CD4-positive, alpha-beta T cell treated with Interleukin-6 for 4 hours (primary cell): ENCODE data around the gene ADAMTS19.
"Not testable (repeated sequence)": the region's sequence is repeated elsewhere in the genome, so short reads cannot be mapped to it uniquely, and the experiment has no call there.

Experiments used
- DNase-seq: peaks from one replicate; pipeline ENCODE4 v3.0.0-alpha.2; 2020; ENCODE audit warnings: mixed read lengths

The ADAMTS19 gene, protein sequence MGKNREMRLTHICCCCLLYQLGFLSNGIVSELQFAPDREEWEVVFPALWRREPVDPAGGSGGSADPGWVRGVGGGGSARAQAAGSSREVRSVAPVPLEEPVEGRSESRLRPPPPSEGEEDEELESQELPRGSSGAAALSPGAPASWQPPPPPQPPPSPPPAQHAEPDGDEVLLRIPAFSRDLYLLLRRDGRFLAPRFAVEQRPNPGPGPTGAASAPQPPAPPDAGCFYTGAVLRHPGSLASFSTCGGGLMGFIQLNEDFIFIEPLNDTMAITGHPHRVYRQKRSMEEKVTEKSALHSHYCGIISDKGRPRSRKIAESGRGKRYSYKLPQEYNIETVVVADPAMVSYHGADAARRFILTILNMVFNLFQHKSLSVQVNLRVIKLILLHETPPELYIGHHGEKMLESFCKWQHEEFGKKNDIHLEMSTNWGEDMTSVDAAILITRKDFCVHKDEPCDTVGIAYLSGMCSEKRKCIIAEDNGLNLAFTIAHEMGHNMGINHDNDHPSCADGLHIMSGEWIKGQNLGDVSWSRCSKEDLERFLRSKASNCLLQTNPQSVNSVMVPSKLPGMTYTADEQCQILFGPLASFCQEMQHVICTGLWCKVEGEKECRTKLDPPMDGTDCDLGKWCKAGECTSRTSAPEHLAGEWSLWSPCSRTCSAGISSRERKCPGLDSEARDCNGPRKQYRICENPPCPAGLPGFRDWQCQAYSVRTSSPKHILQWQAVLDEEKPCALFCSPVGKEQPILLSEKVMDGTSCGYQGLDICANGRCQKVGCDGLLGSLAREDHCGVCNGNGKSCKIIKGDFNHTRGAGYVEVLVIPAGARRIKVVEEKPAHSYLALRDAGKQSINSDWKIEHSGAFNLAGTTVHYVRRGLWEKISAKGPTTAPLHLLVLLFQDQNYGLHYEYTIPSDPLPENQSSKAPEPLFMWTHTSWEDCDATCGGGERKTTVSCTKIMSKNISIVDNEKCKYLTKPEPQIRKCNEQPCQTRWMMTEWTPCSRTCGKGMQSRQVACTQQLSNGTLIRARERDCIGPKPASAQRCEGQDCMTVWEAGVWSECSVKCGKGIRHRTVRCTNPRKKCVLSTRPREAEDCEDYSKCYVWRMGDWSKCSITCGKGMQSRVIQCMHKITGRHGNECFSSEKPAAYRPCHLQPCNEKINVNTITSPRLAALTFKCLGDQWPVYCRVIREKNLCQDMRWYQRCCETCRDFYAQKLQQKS

GRCh38 chr5:129459777-129460671, at the start of gene ADAMTS19:
ADAMTS19 (plus strand) TSS chr5:129460298; CDS start chr5:129460392, 94 bp downstream.
- DNase-seq = no peak

GRCh38 chr5:129410488-129410887, 49.6 kb upstream of the ADAMTS19 start:
- DNase-seq = no peak

- DNase-seq = no peak
Measured at GRCh38 chr5:129412721-129413120, 47.4 kb upstream of the ADAMTS19 start.

DNA sequence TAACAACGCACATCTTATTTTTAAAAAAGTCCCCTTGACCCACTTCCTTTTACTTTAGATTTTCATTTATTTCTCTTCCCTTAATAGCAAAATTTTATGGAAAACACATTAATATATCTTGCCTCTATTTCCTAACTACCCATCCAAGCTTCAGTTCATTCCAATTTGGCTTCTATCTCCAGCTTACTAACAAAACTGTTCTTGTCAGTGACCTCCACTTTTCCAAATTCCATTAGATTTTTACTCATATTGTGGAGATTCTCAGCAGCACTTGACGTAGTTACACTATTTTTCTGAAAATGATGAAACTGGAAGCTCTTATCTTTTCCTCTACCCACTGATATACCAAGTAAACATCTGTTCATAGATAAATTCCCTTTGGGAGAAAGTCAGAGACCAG, 46.5 kb upstream of the ADAMTS19 start:
- DNase-seq = no peak

DNA sequence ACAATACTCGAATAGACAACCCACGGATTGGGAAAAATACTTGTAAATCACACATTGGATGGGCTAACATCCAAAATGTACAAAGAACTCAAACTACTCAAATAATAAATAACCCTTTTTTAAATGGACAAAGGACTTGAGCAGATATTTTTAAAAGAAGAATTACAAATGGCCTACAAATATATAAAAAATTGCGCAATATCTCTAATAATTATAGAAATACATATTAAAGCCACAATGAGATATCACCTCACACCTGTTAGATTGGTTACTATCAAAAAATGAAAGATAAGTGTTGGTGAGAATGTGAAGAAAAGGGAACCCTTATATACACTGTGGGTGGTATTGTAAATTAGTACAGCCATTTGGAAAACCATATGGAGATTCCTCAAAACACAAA, 40.8 kb upstream of the ADAMTS19 start:
- no peak for DNase-seq

DNA sequence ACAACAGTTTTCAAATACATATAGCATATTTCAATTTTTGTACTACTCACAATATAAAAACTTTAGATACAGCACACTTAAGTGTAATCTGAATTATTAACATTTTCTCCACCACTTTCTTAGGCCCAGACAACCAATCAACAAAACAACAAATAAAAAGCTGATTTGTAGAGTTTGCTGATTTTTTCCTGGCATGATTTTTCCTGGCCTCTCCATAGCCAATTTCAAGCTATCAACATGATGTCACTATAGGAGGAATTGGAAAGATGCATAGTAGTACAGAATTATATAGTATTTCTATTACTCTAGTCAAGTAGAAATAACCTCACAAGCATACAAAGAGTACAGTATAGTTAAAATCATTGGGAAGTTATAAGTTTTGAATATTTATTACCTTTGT, 35.1 kb upstream of the ADAMTS19 start:
- no peak for DNase-seq

GRCh38 chr5:129426071-129426470, 34.0 kb upstream of the ADAMTS19 start:
- no peak for DNase-seq

DNA sequence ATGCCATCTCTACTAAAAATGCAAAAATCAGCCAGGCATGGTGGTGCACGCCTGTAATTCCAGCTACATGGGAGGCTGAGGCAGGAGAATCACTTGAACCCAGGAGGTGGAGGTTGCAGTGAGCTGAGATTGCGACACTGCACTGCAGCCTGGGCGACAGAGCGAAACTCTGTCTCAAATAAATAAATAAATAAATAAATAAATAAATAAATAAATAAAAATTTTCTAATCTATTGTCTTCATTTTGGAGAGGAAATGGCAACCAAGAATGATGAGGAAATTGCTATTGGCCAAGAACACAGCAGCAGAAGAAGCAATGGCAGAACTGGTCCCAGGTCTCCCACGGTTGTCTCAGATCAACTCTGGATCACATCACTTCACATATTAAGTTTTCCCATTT, 31.5 kb upstream of the ADAMTS19 start:
- DNase-seq = not testable (repeated sequence)

- DNase-seq = no peak
Measured at GRCh38 chr5:129431406-129431805, 28.7 kb upstream of the ADAMTS19 start.

GRCh38 chr5:129438322-129438721, 21.8 kb upstream of the ADAMTS19 start:
- no peak for DNase-seq

DNA sequence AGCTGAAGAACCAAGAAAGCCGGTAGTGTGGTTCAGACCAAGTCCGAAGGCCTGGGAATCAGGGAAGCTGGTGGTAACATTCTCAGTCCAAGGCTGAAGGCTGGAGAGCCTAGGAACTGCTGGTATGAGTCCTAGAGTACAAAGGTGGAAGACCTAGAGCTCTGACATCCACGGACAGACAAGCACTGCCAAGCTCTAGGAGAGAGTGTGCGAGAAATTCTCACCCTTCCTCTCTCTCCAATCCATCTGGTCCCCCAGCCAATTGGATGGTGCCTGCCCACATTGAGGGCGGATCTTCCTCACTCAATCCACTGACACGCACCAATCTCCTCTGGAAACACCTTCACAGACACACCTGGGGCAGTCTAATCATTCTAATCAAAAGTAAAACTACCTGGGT, 19.7 kb upstream of the ADAMTS19 start:
- no peak for DNase-seq

DNA sequence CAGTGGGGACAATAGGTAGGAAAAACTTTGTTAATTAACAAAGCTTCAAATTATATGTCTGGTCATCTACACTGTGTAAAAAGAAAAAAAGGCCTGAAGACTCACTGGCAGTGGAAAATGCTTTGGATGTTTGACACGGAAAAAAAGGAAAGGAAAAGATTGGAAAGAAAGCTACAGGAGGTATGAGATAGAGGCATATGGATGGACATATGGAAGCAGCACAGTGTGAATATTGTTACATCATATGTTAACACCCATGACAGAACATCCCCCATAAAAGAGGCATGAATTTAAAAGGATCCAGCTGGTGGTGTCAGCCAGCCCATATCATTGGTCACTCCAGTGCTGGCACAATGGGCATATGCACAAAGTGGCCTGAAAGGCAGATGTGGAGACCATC, 19.0 kb upstream of the ADAMTS19 start:
- DNase-seq = no peak

DNA sequence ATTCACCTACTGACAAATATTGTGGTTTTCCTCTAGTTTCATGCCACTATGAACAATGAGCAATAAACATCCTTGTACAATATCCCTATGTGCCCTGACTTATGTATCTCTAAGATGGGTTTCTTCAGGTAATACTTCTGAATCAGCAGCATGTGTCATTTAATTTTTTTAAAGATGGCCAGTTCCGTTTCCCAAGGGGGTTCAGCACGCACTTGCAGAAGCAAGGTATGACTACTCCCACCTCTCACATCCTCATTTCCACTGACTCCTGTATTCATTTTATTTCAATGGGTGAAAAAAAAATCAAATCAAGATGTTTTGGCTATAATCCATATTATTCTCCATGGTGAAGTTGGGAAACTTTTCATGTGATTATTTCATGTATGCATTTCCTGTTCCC, 14.7 kb upstream of the ADAMTS19 start:
- DNase-seq = no peak

- no peak for DNase-seq
Measured at GRCh38 chr5:129447968-129448367, 12.1 kb upstream of the ADAMTS19 start.

- DNase-seq = no peak
Measured at GRCh38 chr5:129448654-129449053, 11.4 kb upstream of the ADAMTS19 start.

DNA sequence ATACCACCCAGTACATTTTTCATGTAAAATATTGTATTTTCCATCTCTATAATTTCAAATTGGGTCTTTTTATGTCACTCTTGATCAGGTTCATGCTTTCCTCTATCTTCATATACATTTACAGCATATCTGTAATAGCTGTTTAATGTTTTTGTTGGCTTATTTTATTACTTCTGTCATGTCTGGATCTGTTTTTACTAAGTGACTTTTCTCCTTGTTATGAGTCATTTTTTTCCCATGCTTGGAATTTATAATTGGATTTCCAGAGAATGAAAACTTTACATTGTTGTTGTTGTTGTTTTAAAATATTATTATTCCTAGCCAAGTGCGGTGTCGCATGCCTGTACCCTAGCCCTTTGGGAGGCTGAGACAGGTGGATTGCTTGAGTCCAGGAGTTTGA, 5.6 kb upstream of the ADAMTS19 start:
- DNase-seq = no peak

DNA sequence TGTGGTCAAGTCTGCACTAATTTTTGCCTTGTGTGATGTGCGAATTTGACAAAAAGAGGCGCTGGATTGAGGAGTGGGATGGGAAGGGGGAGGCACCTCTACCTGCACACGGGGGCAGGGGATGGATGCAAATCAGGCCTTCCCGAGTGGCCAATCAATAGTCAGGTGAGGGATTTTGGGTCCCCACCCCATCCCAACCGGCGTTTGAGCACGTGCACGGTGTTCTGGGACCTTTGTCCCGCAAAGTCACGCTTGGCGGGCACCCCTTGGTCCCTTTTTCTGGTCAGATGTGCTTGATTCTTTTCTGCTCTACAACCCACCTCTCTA, 685 bp upstream of the ADAMTS19 start:
- DNase-seq = no peak

DNA sequence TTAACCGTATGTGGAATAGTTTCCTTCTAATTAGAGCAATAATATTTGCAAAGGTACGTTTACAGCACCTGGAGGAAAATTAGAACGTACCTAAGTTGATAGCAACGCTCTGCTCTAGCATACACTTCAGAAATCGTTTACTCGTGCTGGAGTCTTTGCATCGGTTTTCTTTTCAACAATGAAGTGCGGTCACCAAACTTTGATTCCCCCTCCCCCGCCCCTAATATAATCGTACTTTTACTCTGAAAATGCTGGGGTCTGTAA, 506 bp downstream of the ADAMTS19 start:
- no peak for DNase-seq

- no peak for DNase-seq
Measured at GRCh38 chr5:129460936-129461710, 1.0 kb downstream of the ADAMTS19 start.

DNA sequence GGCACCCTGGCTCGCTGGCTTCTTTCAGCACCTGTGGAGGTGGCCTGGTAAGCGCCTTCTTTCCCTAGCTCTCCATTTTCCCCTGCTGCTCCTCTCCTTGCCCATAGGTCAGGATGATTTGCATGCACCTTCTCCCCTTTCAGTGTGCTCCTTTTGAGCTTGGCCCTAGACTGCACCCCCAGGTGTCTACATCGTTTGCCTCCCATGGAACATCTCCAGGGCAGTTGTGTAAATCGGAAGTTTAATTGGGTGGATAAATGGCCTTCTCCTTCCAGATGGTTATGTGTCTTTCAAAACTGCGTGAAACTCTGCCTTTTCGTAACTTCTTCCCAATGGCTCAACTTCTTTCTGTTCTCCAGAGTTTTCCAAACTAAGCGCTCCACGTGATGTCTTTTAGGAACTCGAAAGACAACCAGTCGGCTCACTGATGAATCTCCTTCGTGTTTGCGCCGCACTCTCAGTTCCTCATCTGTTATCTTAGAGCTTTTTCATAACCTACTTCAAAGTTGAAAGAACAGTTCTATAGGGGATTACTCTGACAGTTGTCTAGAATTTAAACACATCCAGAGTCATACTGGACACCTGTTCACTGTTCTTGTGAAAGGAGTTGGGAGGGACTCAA, 1.7 kb downstream of the ADAMTS19 start:
- DNase-seq = no peak

- no peak for DNase-seq
Measured at GRCh38 chr5:129465776-129466344, 5.8 kb downstream of the ADAMTS19 start.
